IMR-90 (cell line): ENCODE measurements around the gene MORC2. TPM values are rescaled to one million over a fixed set of nuclear protein-coding genes. Genes with fewer than 3 reads are reported as not detected.

Experiments
- ATAC-seq: fragments of 200-7000 bp; cut with Tn5 transposase; 2 replicates; pipeline ENCODE4 v1.9.1; 2020; ENCODE audit warnings: low read depth, mild to moderate bottlenecking, moderate library complexity
- BruUV-seq: library from RNA; stranded (reverse); fragments of 400-500 nt; replicated peaks from 2 replicates; lab custom pipeline; 2021; lab: Mats Ljungman, UMichigan
- CTCF ChIA-PET: fragments of 300-600 bp; formaldehyde crosslinking; extraction: SDS; loops from one replicate; lab custom pipeline; 2021; ENCODE audit warnings: antibody characterized with exemption; lab: Yijun Ruan, JAX
- POLR2A ChIA-PET: fragments of 300-600 bp; sonication (Branson Sonifier 250); formaldehyde crosslinking; loops from one replicate; lab custom pipeline; 2022; ENCODE audit warnings: antibody characterized with exemption; ENCODE audit not compliant: unreplicated experiment; lab: Charles Lee
- DNase-seq: peaks from one replicate; pipeline ENCODE4 v3.0.0; 2013
- H2AFZ ChIP-seq: replicated peaks from 2 replicates; pipeline ENCODE3; 2013; ENCODE audit warnings: low read length, mild to moderate bottlenecking; ENCODE audit not compliant: poor library complexity
- H2AK5ac ChIP-seq: 2 replicates; pipeline ENCODE4 v1.6.1; 2013; ENCODE audit warnings: low read depth, low read length, inconsistent platforms
- H2AK9ac ChIP-seq: replicated peaks from 2 replicates; pipeline ENCODE3; 2013; ENCODE audit warnings: mild to moderate bottlenecking, low read depth, low read length, moderate library complexity; ENCODE audit not compliant: poor library complexity
- H2BK120ac ChIP-seq: 2 replicates; pipeline ENCODE4 v1.6.1; 2013; ENCODE audit warnings: low read depth, low read length, inconsistent platforms
- H2BK15ac ChIP-seq: 3 replicates; pipeline ENCODE4 v1.6.1; 2013; ENCODE audit warnings: low read depth, low read length, inconsistent platforms
- H2BK20ac ChIP-seq: 2 replicates; pipeline ENCODE4 v1.6.1; 2013; ENCODE audit warnings: low read depth, mild to moderate bottlenecking, inconsistent platforms, low read length, moderate library complexity
- H2BK5ac ChIP-seq: 2 replicates; pipeline ENCODE4 v1.6.1; 2013; ENCODE audit warnings: mild to moderate bottlenecking, low read depth, low read length, inconsistent platforms; ENCODE audit not compliant: poor library complexity, severe bottlenecking
- H3K14ac ChIP-seq: replicated peaks from 2 replicates; pipeline ENCODE4 v1.6.1; 2013; ENCODE audit warnings: low read depth, low read length, inconsistent platforms
- H3K18ac ChIP-seq: 2 replicates; pipeline ENCODE4 v1.6.1; 2013; ENCODE audit warnings: low read depth, low read length, control low read depth
- H3K23ac ChIP-seq: 2 replicates; pipeline ENCODE4 v1.6.1; 2013; ENCODE audit warnings: low read depth, low read length, inconsistent platforms
- H3K27ac ChIP-seq: 2 replicates; pipeline ENCODE4 v1.5.1; 2013; ENCODE audit warnings: mild to moderate bottlenecking, control low read depth, low read length; ENCODE audit not compliant: insufficient read depth
- H3K27me3 ChIP-seq: 2 replicates; pipeline ENCODE4 v1.6.1; 2013; ENCODE audit warnings: low read length; ENCODE audit not compliant: control insufficient read depth, insufficient read depth
- H3K36me3 ChIP-seq: 2 replicates; pipeline ENCODE4 v1.6.1; 2013; ENCODE audit warnings: low read length, mixed read lengths; ENCODE audit not compliant: control insufficient read depth, insufficient read depth
- H3K4ac ChIP-seq: 2 replicates; pipeline ENCODE4 v1.6.1; 2013; ENCODE audit warnings: low read depth, low read length, inconsistent platforms
- H3K4me1 ChIP-seq: 2 replicates; pipeline ENCODE4 v1.6.1; 2013; ENCODE audit warnings: low read length, mixed read lengths; ENCODE audit not compliant: control insufficient read depth, insufficient read depth
- H3K4me2 ChIP-seq: 2 replicates; pipeline ENCODE4 v1.6.1; 2013; ENCODE audit warnings: low read depth, mild to moderate bottlenecking, control low read depth, low read length, moderate library complexity
- H3K4me3 ChIP-seq: 2 replicates; pipeline ENCODE4 v1.5.1; 2013; ENCODE audit warnings: low read depth, mild to moderate bottlenecking, control low read depth, low read length, moderate library complexity; ENCODE audit not compliant: insufficient read depth
- H3K56ac ChIP-seq: 2 replicates; pipeline ENCODE4 v1.6.1; 2013; ENCODE audit warnings: low read length, inconsistent platforms; ENCODE audit not compliant: insufficient read depth; ENCODE audit errors: extremely low read depth
- H3K79me1 ChIP-seq, 2 experiments: 2 replicates each; pipeline ENCODE4 v1.6.1; 2013; ENCODE audit warnings: low read length in 2 of 2, inconsistent platforms in 1 of 2, low read depth in 1 of 2
- H3K9ac ChIP-seq: 2 replicates; pipeline ENCODE4 v1.6.1; 2013; ENCODE audit warnings: low read depth, low read length, control low read depth
- H3K9me1 ChIP-seq: 2 replicates; pipeline ENCODE4 v1.6.1; 2013; ENCODE audit warnings: low read length, inconsistent platforms; ENCODE audit not compliant: insufficient read depth
- H3K9me3 ChIP-seq: 2 replicates; pipeline ENCODE4 v1.6.1; 2013; ENCODE audit warnings: low read length; ENCODE audit not compliant: control insufficient read depth, insufficient read depth
- H4K20me1 ChIP-seq: 2 replicates; pipeline ENCODE4 v1.6.1; 2013; ENCODE audit warnings: low read length, inconsistent platforms; ENCODE audit not compliant: insufficient read depth
- H4K5ac ChIP-seq: 2 replicates; pipeline ENCODE4 v1.6.1; 2013; ENCODE audit warnings: mild to moderate bottlenecking, low read depth, low read length, control low read depth
- H4K8ac ChIP-seq, 2 experiments: 2 replicates each; pipeline ENCODE4 v1.6.1; 2013; ENCODE audit warnings: low read depth in 2 of 2, low read length in 2 of 2, control low read depth in 1 of 2, inconsistent platforms in 1 of 2
- H4K91ac ChIP-seq: 2 replicates; pipeline ENCODE4 v1.6.1; 2013; ENCODE audit warnings: low read depth, low read length, inconsistent platforms; ENCODE audit not compliant: insufficient read depth
- MAFK ChIP-seq: IDR thresholded peaks from 2 replicates; pipeline ENCODE4 v1.6.1; 2012; ENCODE audit warnings: low read depth, low read length, improper control_type of control experiment
- NFE2L2 ChIP-seq: fragments of 150-350 bp; IDR thresholded peaks from 2 replicates; pipeline ENCODE4 v1.6.1; 2016; ENCODE audit warnings: low read depth, mild to moderate bottlenecking, low read length
- RCOR1 ChIP-seq: IDR thresholded peaks from 2 replicates; pipeline ENCODE4 v1.6.1; 2012; ENCODE audit warnings: mild to moderate bottlenecking, low read length, improper control_type of control experiment; ENCODE audit not compliant: insufficient replicate concordance
- WGBS, 2 experiments: methylation state at CpG; one replicate each; pipeline versions ENCODE4 v1.1.5 to v1.1.7; 2013; ENCODE audit warnings: missing lambda C conversion rate in 2 of 2; ENCODE audit not compliant: insufficient read length in 1 of 2; ENCODE audit errors: extremely low coverage in 2 of 2; 5-methylcytosine and 5-hydroxymethylcytosine counted together
- dilution Hi-C: fragments of 300-500 bp; cut with HindIII; formaldehyde crosslinking; loops from one replicate; pipeline ENCODE4 v1.14.3; 2018; ENCODE audit warnings: low sequenced_read_pairs; ENCODE audit not compliant: unreplicated experiment
- in situ Hi-C: fragments of 300-500 bp; cut with MboI; formaldehyde crosslinking; loops from 3 replicates; pipeline ENCODE4 v1.14.3; 2019; ENCODE audit warnings: low sequenced_read_pairs, inconsistent platforms, mixed read lengths
- intact Hi-C: fragments of 100-400 bp; cut with micrococcal nuclease; formaldehyde crosslinking; loops from 2 replicates; pipeline ENCODE4 v1.10.0; 2022
- polyA plus RNA-seq, 3 experiments: library from polyadenylated mRNA; depleted of rRNA; stranded (reverse); fragments of >200 nt; gene quantifications; 2 replicates each; pipeline ENCODE4 v1.2.3, GENCODE V29; 2012; ENCODE audit warnings: low replicate concordance in 1 of 3
- total RNA-seq: library from RNA; depleted of rRNA; stranded (reverse); fragments of >200 nt; gene quantifications from 2 replicates; pipeline ENCODE4 v1.2.3, GENCODE V29; 2012
- TF ChIP-seq, protein P1 (sequence below): conservative IDR thresholded peaks from 2 replicates; pipeline ENCODE4 v1.5.1; 2012; ENCODE audit warnings: mild to moderate bottlenecking, low read depth, low read length, improper control_type of control experiment

MORC2 gene
- total and polyA plus RNA-seq, 2 of the 4 experiments (the other 2 are of a cell fraction) = 15.8 to 24.7 TPM

DNA sequence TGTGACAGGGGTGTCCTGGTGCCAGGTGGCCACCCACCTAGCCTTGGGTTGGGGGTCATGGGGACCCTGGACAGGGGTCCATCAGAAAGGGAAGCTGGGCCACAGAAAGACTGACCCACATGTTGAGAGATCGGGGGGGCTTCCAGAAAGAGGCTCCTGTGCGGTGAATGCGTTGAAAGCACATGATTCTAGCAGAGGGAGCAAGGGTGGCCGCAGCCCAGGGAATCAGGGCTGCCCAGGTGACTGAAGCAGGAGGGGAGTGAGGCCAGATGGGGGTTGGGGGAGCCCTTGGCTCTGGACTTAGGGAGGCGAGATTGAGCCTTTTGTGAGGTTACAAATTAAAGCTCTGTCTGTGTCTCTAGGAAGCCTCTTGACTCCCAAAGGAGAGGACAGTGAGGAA lies 80.7 kb downstream of the MORC2 start:
- Histone ChIP-seq H3K14ac (no peak overlapping the region), H2AK5ac (no peak overlapping the region), H4K20me1 (0 out of 2 replicates have a peak, but pooled peaks cover 3% of the 10 kb centered on the region), H2AFZ (no peak overlapping the region), H2BK20ac (no peak overlapping the region), H3K18ac (no peak overlapping the region), H3K23ac (no peak overlapping the region), H3K4me3 (no peak overlapping the region), H3K4ac (no peak overlapping the region), H3K4me2 (no peak overlapping the region), H2BK15ac (no peak overlapping the region), H4K8ac (no peak overlapping the region), H2BK5ac (no peak overlapping the region), H3K79me1 (no peaks in the 10 kb centered on the region), H3K36me3 (no peaks in the 10 kb centered on the region), H3K4me1 (no peaks in the 10 kb centered on the region), H3K9me1 (no peaks in the 10 kb centered on the region), H3K27ac (no peak overlapping the region), H2BK120ac (no peak overlapping the region), H3K56ac (no peak overlapping the region), H2AK9ac (no peak overlapping the region), H3K9me3 (no peaks in the 10 kb centered on the region), H4K91ac (no peak overlapping the region), H3K27me3 (no peaks in the 10 kb centered on the region; the same call in 1 of the 2 replicates), H4K5ac (no peak overlapping the region), H3K9ac (no peak overlapping the region)
- in situ Hi-C loops = no loop called here
- DNase-seq (no peak), ATAC-seq (no peak)
- BruUV-seq = no TSS peak
- intact Hi-C loops = no loop called here
- CTCF ChIA-PET = interaction anchor here (0.5 kb wide), 1 partner anchor 25 kb away, joined by 3 read pairs; no protein-coding TSS in a partner anchor
- dilution Hi-C loops = no loop called here
- POLR2A ChIA-PET = no interaction called here
- no peak for TF ChIP-seq MAFK
- TF ChIP-seq NFE2L2 = no peak
- TF ChIP-seq, protein P1, sequence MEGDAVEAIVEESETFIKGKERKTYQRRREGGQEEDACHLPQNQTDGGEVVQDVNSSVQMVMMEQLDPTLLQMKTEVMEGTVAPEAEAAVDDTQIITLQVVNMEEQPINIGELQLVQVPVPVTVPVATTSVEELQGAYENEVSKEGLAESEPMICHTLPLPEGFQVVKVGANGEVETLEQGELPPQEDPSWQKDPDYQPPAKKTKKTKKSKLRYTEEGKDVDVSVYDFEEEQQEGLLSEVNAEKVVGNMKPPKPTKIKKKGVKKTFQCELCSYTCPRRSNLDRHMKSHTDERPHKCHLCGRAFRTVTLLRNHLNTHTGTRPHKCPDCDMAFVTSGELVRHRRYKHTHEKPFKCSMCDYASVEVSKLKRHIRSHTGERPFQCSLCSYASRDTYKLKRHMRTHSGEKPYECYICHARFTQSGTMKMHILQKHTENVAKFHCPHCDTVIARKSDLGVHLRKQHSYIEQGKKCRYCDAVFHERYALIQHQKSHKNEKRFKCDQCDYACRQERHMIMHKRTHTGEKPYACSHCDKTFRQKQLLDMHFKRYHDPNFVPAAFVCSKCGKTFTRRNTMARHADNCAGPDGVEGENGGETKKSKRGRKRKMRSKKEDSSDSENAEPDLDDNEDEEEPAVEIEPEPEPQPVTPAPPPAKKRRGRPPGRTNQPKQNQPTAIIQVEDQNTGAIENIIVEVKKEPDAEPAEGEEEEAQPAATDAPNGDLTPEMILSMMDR = no peak
- TF ChIP-seq RCOR1 = no peak
- WGBS, 2 experiments = 100% methylated on average over 2 of the region's 5 CpGs; no CpG with 5 or more reads in 1 of the 2 experiments
